Gastroesophageal sphincter (tissue), 4 donors: Measurements from ENCODE around the gene TMEM135. TPM values are rescaled to one million over a fixed set of nuclear protein-coding genes. Genes with fewer than 3 reads are reported as not detected.

Experiments used
- ATAC-seq: fragments of 150-250 bp; one replicate; pipeline ENCODE4 v1.9.1; 2016; ENCODE audit warnings: mild to moderate bottlenecking, moderate library complexity
- H3K27ac ChIP-seq, 4 donors: fragments of 200-600 bp; sonication (generic) in 3 of 4; 1 replicate in 3 of 4; 2 replicates in 1 of 4; pipeline ENCODE4 v1.5.1; 2016 to 2019
- H3K27me3 ChIP-seq: fragments of 200-600 bp; sonication (generic); one replicate; pipeline ENCODE4 v1.5.1; 2019
- H3K36me3 ChIP-seq, 2 donors: fragments of 200-600 bp; sonication (generic); one replicate each; pipeline ENCODE4 v1.5.1; 2019; ENCODE audit warnings: control low read depth in 1 of 2
- H3K4me1 ChIP-seq, 3 donors: fragments of 200-600 bp; sonication (generic); 1 replicate in 2 of 3; 2 replicates in 1 of 3; pipeline ENCODE4 v1.5.1; 2016 to 2019; ENCODE audit warnings: control low read depth in 2 of 3
- H3K4me3 ChIP-seq, 2 donors: fragments of 200-600 bp; sonication (generic); one replicate each; pipeline ENCODE4 v1.5.1; 2019; ENCODE audit warnings: mild to moderate bottlenecking in 1 of 2, moderate library complexity in 1 of 2
- H3K9me3 ChIP-seq, 3 donors: fragments of 200-600 bp; sonication (generic); one replicate each; pipeline ENCODE4 v1.5.1; 2017 to 2019; ENCODE audit warnings: control low read depth in 2 of 3
- CTCF ChIP-seq, 4 experiments: fragments of 200-600 bp in 2 of 4; fragments of 450-650 bp in 2 of 4; sonication (generic) in 1 of 4; IDR thresholded peaks; one replicate each; pipeline ENCODE4 v1.5.1; 2017 to 2019; ENCODE audit warnings: antibody characterized with exemption in 4 of 4, mild to moderate bottlenecking in 2 of 4, moderate library complexity in 2 of 4
- EP300 ChIP-seq: sonication (generic); formaldehyde crosslinking; IDR thresholded peaks from one replicate; pipeline ENCODE4 v1.6.1; 2017; ENCODE audit warnings: antibody characterized with exemption, mild to moderate bottlenecking
- POLR2A ChIP-seq, 2 donors: fragments of 450-650 bp; IDR thresholded peaks; one replicate each; pipeline ENCODE4 v1.6.1; 2017; ENCODE audit warnings: antibody characterized with exemption in 2 of 2, mild to moderate bottlenecking in 2 of 2, moderate library complexity in 1 of 2
- POLR2AphosphoS5 ChIP-seq: sonication (generic); formaldehyde crosslinking; IDR thresholded peaks from one replicate; pipeline ENCODE4 v1.6.1; 2017; ENCODE audit warnings: antibody characterized with exemption
- WGBS, 2 donors: methylation state at CpG; one replicate each; pipeline ENCODE4 v1.1.5; 2018; ENCODE audit warnings: low coverage in 1 of 2; 5-methylcytosine and 5-hydroxymethylcytosine counted together
- total RNA-seq, 4 donors: library from RNA; depleted of rRNA; stranded (reverse); fragments of >200 nt; gene quantifications; one replicate each; pipeline ENCODE4 v1.1.0, GENCODE V29; 2016

The TMEM135 gene
- total RNA-seq, 4 donors from 2014 or later, result 9.6 to 25.7 (median 17.0) TPM

GRCh38 chr11:87179621-87180020 is 141.9 kb downstream of the TMEM135 start:
- no peak for ATAC-seq
- Histone ChIP-seq H3K9me3 (no peaks in the 10 kb centered on the region), H3K27me3 (no peaks in the 10 kb centered on the region), H3K36me3 (peaks cover 0 to 9% of the 10 kb centered on the region in 2 donors), H3K27ac (no peak overlapping the region), H3K4me3 (no peak overlapping the region), H3K4me1 (peaks cover 0 to 8% (median 0%) of the 10 kb centered on the region in 3 donors)
- 64 to 81% methylated on average over 1 of the region's 1 CpG for WGBS, 2 donors
- TF ChIP-seq POLR2A (IDR thresholded peaks at IDR 0.05), result no peak
- no peak for TF ChIP-seq CTCF (IDR thresholded peaks at IDR 0.05)
- TF ChIP-seq POLR2AphosphoS5, result no peak
- no peak for TF ChIP-seq EP300

GRCh38 chr11:87180742-87181141 is 143.0 kb downstream of the TMEM135 start:
- H3K4me3 ChIP-seq, result no peak overlapping the region
- no peaks in the 10 kb centered on the region for H3K9me3 ChIP-seq
- peaks cover 0 to 9% of the 10 kb centered on the region in 2 donors for H3K36me3 ChIP-seq
- no peaks in the 10 kb centered on the region for H3K27me3 ChIP-seq
- 30 to 42% methylated on average over 2 of the region's 2 CpGs for WGBS, 2 donors
- TF ChIP-seq POLR2AphosphoS5 (no peak), POLR2A (IDR thresholded peaks at IDR 0.05) (no peak), CTCF (IDR thresholded peaks at IDR 0.05) (no peak), EP300 (no peak)
- H3K27ac ChIP-seq, result no peak overlapping the region
- no peak for ATAC-seq
- H3K4me1 ChIP-seq, result peaks cover 0 to 8% (median 0%) of the 10 kb centered on the region in 3 donors

- no peaks in the 10 kb centered on the region for H3K9me3 ChIP-seq
- no peak overlapping the region for H3K27ac ChIP-seq
- H3K36me3 ChIP-seq, result peaks cover 0 to 9% of the 10 kb centered on the region in 2 donors
- H3K4me1 ChIP-seq, result peaks cover 0 to 8% (median 0%) of the 10 kb centered on the region in 3 donors
- H3K27me3 ChIP-seq, result no peaks in the 10 kb centered on the region
- no peak for ATAC-seq
- no peak for TF ChIP-seq POLR2AphosphoS5
- no peak for TF ChIP-seq EP300
- TF ChIP-seq CTCF (IDR thresholded peaks at IDR 0.05), result no peak
- TF ChIP-seq POLR2A (IDR thresholded peaks at IDR 0.05), result no peak
- 79 to 83% methylated on average over 3 of the region's 3 CpGs for WGBS, 2 donors
- no peak overlapping the region for H3K4me3 ChIP-seq
These were observed 143.4 kb downstream of the TMEM135 start for GRCh38 chr11:87181143-87181542.

- Histone ChIP-seq H3K4me3 (no peak overlapping the region), H3K36me3 (no peaks in the 10 kb centered on the region), H3K27me3 (no peaks in the 10 kb centered on the region), H3K4me1 (peaks cover 0 to 8% (median 0%) of the 10 kb centered on the region in 3 donors), H3K9me3 (no peaks in the 10 kb centered on the region), H3K27ac (no peak overlapping the region)
- TF ChIP-seq POLR2A (IDR thresholded peaks at IDR 0.05), result no peak
- no peak for TF ChIP-seq POLR2AphosphoS5
- 69 to 97% methylated on average over 2 of the region's 2 CpGs for WGBS, 2 donors
- no peak for ATAC-seq
These were observed 147.5 kb downstream of the TMEM135 start for GRCh38 chr11:87185228-87185627.

GRCh38 chr11:87187076-87187475 is 149.3 kb downstream of the TMEM135 start:
- Histone ChIP-seq H3K4me1 (no peaks in the 10 kb centered on the region), H3K9me3 (no peaks in the 10 kb centered on the region), H3K27me3 (no peaks in the 10 kb centered on the region), H3K36me3 (no peaks in the 10 kb centered on the region), H3K27ac (no peak overlapping the region), H3K4me3 (no peak overlapping the region)
- TF ChIP-seq CTCF (IDR thresholded peaks at IDR 0.05) (no peak), POLR2AphosphoS5 (no peak), POLR2A (IDR thresholded peaks at IDR 0.05) (no peak), EP300 (no peak)
- no peak for ATAC-seq
- WGBS, 2 donors, result 52 to 92% methylated on average over 2 of the region's 2 CpGs
